Activated CD4-positive, alpha-beta T cell treated with anti-CD3 and anti-CD28 coated beads, Interleukin-2, amount 50 U/mL, for 24 hours (primary cell): Measurements from ENCODE around the gene TSHZ3.

Experiments used
- DNase-seq, 2 donors: peaks; one replicate each; pipeline ENCODE4 v3.0.0-alpha.2; 2020; ENCODE audit warnings: low read depth in 1 of 2, low spot score in 1 of 2

The TSHZ3 gene

DNA sequence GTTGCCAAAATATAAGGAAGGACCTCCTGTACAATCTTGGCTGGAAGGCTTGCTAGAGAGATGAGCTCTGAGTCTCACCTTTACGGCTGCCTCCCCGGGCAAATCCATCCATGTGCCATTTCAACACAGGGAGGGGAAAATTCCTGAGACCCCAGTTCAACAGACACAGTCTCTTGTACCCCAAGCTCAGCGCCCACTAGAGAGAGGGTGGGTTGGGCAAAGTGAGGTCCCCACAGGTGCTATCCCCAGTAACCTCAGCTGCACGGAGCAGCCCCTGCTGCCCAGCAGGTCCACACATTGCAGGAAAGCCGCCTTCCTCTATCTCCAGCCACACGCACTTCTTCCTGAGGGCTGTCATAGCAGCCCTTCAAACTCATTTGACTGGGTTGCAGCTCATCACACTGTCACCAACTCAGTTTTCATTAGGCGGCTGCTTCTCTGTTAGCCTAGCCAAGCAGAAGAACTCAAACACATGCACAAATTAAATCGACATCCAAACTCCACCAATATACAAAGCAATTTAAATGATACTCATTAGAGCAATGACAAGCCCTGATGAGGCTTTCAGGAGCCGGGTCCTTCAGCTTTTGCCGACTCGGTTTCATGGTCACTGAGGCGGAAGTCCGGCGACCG lies 80.4 kb downstream of the TSHZ3 start:
- DNase-seq: no peak

DNA sequence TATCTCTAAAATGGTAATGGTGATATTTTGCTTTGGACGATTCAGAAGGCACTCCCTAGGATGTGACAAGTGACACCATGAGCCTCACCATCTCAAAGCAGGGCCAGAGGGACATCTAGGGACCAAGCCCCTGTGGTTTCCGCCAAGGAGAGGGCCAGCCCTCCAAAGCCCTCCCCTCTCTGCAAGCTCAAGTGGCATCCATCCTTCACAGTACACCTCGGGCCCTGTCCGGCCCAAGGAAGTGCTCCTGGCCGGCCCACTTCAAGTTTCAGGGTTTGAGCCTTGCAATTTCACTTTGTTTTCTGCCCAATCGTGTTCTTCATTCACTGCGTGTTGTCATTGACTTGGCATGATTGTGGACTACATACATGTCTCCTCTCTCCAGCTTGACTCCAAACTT lies 82.5 kb downstream of the TSHZ3 start:
- no peak for DNase-seq

DNA sequence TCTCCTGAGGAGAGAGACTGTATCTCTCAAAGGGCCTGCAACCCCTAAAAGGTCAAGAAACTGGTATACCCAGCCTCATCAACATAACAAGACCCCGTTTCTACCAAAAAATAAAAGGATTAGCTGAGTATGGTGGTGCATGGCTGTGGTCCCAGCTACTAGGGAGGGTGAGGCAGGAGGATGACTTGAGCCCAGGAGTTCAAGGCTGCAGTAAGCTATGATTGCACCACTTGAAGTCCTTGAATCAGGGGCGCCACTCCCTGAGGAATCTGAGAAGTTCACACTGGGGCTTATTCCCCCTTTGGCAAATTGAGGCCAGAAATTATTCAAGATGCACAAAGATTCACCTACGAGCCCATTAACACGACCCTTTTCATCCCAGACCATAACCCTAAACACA lies 83.0 kb downstream of the TSHZ3 start:
- DNase-seq: no peak

DNA sequence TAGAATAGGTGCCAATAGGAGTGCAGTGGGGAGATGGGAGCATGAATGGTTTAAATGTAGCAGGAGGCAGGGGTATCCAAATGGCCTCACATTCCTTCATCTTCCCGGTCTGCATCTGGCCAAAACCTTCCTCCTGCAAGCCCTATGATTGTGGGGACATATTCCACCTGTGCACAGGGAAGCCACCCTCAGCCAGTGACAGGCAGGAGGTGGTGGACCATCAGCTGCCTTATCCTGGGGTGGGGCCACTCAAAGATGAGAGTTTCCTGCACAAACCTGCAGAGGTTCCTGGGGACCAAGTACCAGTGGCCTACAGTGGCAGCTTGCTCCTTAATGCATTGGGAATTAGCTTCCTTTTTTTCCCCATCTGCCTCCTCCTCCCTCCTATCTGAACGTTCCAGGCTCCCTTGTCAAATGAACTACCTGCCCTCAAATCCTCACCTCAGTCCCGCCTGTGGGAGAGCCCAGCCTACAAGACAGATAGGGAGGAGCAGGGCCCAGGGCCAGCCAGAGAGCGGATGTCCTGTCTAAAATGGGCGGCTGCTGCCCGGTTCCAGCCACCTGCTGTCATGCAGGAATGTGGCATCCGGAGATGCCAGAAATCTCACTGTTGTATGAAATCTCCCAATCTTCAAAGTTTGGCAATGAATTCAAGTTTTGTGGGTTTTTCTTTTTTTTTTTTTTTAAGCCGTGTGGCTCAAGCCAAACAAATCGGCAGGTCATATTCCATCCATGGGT lies 85.0 kb downstream of the TSHZ3 start:
- DNase-seq: no peak

DNA sequence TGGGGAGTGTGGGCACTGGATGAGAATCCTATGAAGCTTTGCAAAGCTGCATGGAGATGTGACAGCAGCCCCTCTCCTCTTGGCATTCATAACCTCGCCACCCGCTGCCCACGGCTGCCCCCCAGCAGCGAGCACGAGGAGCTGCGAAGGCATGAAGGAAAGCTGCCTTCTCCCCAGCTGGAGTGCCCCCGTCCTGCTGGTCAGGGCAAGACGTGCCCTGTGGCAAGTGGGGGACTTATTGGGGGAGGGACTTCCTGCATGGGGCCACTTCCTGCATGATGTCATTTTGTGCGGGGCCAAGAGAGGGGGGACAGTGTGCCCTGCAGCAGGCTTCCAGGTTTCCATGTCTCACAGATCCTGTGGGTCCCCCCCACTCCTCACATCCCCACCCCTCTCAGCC lies 85.9 kb downstream of the TSHZ3 start:
- no peak for DNase-seq

DNA sequence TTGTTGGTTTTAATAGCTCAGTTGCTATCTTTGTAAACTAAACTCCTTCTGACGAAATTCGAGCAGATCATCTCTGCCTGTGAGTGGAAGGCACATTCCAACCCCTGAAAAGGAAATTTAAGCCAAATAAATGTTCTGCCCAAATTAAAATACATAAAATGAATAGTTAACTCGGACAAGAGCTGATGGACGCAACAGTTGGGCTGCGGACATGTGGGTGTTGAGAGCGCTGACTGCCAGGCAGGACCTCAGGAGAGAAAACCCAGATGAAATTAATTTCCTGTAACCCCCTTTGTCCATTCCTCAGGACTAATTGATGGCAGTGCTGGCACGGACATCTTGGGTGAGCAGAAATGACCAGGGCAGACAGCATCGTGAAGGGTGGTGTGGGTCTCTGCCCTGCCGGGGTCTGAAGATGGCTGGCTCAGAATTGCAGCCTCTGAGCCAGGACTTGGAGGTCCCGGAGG lies 86.5 kb downstream of the TSHZ3 start:
- no peak for DNase-seq

DNA sequence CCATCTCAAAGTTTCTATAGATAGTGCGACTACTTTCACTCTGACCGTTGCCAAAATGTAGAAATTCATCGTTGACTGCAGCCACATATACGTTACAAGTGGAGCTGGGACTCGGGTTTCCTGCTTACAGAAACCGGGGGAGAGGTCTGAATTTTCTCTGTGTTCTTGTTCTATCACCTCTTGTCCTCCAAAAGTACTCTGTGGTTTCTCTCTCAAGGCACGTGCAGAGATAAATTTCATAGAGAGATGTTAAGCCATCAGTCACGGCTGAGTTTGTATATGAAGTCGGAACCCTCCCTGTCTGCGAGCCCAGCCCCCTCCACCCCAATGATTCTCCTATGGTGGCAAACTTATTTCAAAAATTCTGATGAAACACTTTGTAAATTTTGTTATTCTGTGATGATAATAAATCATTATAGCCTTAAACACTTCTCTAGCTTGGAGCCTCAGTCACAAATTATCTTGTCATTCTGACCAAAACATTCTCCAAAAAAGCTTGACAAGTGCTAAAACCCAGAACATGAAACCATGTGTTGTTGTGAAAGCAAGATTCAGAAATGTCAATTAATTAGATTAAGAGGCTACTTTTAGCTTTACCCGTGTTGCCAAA lies 87.5 kb downstream of the TSHZ3 start:
- no peak for DNase-seq

DNA sequence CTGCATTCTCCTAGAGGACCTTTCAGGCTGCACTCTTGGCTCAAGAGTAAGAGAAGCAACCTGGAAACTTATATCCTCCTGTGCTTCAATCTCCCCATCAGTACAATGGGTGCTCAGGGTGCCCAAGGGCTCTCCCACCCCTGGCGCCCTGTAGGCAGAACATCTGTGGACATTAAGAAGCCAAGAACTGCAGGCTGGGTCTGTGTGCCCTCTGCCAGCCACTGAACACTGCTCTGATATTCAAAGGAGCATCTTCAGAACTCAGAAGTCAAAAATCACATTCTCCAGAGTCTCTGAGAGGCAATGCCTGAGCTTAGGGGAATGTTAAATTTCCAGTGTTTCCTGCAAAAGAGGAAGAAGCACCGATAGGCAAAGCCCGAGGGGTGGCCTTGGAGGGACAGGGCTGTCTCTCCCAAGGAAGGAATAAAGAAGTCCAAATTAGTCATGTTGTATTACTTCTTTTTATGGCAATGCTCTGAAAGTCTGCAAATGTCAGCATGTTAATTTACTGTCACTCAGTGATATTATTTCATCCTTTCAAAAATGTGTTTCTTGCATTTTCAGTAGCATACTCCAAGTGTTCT lies 88.1 kb downstream of the TSHZ3 start:
- no peak for DNase-seq

DNA sequence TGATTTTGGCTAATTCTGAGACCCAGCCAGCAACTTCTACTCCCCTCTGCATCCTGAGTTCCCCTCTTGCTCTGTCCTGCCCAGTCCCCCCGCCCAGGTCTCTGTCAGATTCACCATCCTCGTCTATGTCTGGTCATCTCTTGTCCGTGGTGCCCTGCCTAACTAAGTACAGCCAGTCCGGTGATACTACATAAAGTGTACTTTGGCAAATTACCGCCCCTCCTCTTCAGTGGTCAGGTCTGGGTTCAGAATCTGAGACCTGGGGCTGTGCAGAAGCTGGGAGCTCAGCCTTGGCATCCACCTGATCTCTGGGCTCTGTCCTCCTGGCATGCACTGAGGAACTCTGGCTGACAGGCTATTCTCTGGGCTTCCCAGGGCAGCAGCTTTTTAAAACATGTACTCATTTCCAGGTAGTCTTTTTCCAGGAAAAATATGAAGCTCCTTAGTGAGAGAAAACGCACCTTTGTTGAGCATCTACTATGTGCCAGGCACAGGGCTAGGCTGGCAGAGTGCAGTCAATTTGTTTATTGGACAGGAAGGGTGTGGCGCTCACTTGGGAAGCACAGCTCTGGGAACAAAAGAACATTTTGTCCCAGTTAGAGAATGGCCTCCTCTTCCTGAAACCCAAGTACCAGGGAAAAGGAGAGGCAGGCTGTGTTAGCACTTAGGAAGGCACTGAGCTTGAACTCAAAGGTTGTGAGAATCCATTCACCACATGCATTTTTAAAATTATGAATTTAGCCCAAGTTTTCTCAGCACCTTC lies 88.9 kb downstream of the TSHZ3 start:
- DNase-seq: no peak

DNA sequence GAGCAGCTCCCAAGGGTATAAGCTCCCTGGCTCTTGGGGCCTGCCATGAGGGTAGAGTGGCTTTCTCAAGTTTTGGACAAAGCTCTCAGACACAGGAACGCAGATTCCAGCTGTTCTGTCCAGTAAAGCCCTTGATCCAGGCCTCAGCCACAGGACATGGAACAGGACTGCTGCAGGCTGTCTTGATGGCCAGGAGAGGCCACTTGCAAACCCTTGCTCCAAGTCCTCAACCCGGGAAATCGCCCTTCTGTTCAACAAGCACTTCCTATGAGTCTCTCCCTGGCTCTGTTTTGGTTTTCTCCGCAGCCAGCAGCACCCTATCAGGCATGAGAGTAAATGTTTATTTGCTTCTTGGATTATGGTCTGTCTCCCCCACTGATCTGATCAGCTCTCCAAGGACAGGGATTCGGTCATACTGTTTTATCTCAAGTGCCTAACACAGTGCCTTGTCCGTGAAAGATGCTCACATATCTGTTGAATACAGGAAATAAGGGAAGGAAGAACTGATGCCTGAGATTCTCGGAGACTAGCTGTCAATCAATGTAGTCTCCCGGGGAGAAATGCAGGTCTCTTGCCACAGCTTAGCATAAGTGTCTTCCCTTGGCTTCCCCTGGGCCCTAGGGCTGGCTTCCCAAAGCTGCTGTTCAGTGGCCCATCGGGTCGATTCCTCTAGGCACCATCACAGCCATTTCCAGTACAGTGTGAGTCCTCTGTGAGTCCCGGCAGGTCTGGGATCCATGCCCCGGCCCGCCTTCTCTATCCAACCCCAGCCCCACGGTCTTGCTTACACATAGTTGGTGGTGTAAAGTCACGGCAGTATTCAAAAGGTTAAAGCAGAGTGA lies 90.8 kb downstream of the TSHZ3 start:
- no peak for DNase-seq

DNA sequence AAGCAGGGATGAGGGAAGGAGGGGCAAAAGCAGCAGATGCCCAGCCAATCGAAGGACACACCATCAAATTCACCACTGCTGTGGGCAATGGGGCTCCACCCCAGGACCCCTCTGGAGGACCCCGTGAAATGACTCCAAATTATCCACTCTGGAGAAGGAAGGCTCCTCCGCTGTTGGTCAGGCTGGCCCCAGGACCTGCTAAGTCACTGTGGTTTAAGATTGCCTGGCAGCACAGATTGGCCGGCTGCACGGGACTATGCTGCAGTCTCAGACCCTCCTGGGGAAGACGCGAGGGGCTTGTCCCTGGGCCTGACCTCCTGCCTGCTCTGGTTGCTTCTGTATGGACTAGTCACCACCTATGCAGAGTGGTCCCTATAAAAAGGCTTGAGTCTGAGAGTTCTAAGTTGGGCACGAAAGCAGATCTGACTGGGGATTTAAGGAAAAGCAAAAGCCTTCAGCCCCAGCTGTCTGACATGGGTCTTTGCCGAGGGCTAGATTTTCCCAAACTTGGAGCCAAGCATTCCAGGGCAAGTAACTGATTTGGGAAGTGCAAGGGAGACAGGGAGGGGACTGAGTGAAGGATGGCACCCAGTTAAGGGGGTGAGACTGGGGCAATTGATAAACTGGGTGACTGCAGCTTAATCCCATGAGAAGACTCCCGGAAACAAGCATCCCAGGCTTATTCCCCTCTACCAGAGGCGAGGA lies 91.7 kb downstream of the TSHZ3 start:
- no peak for DNase-seq

DNA sequence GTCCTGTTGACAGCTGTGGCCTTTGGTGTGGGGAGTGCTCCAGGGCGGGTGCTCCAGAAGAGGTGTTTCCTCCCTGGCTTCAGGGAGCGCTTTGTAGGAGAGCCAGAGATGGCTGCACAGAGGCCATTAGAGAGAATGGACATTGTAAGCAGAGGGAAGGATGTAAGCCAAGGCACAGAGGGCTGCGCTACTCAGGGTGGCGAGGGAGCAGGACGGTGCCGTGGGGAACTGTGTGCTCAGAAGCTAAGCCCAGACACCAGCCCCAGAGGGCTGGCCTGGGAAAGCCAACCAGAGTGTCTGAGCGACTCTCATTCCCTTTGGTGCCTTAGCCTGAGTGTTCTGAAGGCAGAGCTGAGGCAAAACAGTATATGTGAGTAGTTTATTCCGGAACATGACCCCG lies 92.2 kb downstream of the TSHZ3 start:
- DNase-seq: no peak

DNA sequence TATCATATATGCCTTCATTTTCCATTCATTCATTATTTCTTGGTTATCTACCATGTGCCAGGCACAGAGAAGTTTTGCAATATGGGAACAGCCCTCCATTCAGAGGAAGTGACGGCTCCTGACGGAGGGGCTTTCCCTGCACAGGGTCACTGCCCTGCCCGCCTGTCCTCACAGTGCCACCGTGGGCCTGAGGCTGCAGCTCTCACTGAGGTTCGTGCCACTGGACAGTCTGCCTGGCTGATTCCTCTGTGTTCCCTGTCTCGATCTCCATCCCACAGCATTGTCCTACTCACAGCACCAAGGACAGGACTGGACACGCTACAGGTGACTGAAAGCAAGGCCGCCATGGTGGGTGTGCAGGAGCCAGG lies 92.7 kb downstream of the TSHZ3 start:
- no peak for DNase-seq

DNA sequence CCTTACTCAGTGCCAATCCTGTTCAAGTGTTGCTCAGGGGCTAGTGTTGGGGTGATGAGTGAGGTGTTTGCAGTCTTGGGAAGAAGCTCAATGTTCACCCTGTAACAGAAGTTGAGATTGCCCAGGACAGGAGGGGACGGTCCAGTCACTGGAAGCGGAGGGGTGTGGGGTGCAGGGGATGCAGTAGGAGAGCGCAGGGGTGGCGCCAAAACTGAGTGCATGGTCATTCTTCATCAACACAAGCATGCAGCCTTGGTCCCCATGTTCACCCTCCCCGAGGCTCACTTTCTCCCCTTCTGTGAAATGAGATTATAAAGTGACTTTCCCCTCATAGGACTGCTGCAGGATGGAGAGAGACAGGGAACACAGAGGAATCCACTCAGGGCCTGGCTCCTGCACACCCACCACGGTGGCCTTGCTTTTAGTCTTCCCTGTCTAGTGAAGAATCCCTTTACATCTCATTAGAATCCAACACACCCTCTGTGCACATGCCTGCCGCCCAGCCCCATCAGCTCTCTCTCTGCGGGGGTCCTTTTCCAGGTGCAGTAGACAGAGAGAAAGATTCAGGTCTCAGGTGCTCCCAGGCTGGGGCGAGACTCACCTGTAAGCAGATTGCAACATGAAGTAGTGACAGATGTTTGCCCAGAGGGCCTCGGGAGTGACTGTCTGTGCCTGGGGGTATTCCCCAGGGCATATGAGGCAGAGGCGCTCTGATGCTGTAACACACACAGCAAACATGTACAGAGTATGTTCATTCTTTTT lies 93.2 kb downstream of the TSHZ3 start:
- DNase-seq: no peak

DNA sequence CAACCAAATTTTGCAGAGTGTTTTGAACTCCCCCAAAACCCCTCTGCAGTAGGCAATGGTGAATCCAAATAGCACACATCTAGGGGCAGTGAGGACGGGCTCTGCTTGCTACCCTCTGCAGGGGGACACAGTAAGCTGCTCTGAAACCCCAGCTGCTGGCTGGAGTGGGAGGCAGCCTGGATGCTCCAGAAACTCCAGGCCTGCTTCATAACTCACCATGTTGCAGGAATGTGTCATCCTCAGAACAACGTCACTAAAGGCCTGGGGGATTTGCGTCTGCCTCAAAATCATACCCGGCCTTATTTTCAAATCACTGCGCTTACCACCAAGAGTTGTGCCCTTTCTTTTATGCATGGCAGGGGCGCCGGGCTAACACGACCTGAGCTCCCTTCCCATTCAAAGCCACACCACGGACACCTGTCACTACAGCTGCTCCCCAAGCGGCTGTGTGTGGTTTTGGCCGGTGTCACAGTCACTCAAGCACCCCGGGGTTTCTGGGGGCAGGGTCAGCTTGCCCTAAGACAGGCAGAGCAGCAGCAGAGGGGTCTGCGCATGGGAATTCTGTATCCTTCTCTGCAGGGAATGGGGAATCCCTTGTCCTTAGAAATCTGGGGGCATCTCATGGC lies 93.9 kb downstream of the TSHZ3 start:
- DNase-seq: no peak

DNA sequence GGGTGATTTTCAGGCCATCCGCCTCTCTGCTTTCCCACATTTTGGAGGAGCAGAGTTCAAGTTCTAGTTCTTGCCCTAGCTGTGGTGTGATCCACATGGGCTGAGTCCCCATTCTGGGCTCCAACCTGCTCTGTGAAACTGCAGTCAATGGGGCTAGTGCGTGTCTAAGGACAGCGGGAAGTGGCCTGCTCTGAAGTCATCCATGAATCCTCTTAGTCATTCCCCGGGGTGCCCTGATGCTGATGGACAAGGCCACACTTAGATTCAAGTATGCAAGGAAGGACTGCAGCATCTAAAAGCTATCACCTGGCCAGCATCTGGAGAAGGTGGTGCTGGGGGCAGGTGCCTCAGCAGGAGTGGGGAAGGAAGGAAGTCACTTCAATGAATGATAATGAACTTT lies 94.6 kb downstream of the TSHZ3 start:
- DNase-seq: no peak

DNA sequence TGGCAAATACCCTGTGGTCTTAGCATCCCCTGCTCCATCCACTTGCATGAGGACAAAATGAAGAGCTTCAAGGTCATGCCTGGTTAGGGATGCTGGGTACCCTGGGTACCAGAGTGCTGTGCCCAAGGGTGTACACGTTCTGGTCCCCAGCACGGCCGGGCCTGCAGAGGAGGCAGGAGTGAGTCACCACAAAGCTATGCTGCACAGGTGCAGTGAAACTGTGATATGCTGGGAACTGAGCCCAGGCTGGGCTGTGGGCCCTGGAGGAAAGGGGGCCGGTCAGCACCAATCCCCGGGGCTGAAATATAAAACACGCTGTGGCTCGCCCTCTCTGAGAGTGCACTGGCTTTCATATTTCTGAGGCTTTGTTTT lies 95.1 kb downstream of the TSHZ3 start:
- no peak for DNase-seq

DNA sequence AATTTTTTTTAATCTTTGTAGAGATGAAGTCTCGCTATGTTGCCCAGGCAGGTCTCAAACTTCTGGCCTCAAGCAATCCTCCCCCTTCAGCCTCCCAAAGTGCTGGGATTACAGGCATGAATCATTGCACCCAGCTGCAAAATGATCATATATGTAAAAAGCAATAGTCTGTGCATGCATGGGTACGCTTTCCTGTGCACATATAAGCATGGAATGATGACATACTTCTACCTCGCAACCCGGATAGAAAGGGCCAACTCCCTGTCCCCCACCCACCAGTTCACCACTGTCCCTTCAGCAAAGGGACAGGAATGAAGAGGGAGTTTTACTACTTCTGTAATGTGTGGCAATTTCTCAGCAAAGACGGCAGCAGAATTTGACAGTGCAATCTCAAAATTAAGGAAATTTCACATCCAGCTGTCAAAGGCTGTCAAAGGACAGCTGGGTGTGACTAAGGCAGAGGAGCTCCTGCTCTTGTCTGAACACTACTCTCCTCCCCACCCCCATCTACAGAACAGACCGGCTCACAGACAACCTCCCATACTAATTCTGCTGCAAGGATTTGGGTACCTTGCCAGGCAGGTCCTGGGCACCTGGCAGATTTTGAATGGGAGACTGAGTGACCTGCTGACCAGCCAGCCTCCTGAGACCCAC lies 95.6 kb downstream of the TSHZ3 start:
- no peak for DNase-seq
